Right renal pelvis (tissue), 4 donors: ENCODE measurements around the gene ZKSCAN5. TPM values are rescaled to one million over a fixed set of nuclear protein-coding genes. Genes with fewer than 3 reads are reported as not detected.
"Not testable (repeated sequence)": the region's sequence is repeated elsewhere in the genome, so short reads cannot be mapped to it uniquely, and the experiment has no call there.

Experiments used
- DNase-seq, 4 donors: peaks; one replicate each; pipeline ENCODE4 v3.0.0-alpha.2; 2013; ENCODE audit warnings: low read depth in 4 of 4, low spot score in 3 of 4, missing footprints in 1 of 4
- polyA plus RNA-seq, 4 donors: library from polyadenylated mRNA; unstranded; fragments of 120-200 nt; gene quantifications; one replicate each; pipeline ENCODE4 v1.2.1, GENCODE V29; 2013; ENCODE audit not compliant: insufficient read length in 4 of 4

ZKSCAN5 gene
- polyA plus RNA-seq, 4 donors, result 14.4 to 16.6 (median 16.3) TPM

GRCh38 chr7:99580778-99581332 is 76.4 kb downstream of the ZKSCAN5 start:
- DNase-seq, result not testable (repeated sequence)

Other genes with a start within 250 kb of the ZKSCAN5 start
- gene MYH16, start 231.8 kb upstream of the ZKSCAN5 start, polyA plus RNA-seq, result under 1 TPM in 3 of 4 donors, not detected in 1; 0.04 to 0.10 (median 0.06) TPM
- 100 to 1,000 TPM; 112 to 122 (median 116) TPM for gene ARPC1A, start 178.8 kb upstream of the ZKSCAN5 start, polyA plus RNA-seq
- 10 to 100 TPM; 30.6 to 42.7 (median 32.5) TPM for gene ARPC1B, start 129.9 kb upstream of the ZKSCAN5 start, polyA plus RNA-seq
- gene PDAP1, start 96.1 kb upstream of the ZKSCAN5 start, polyA plus RNA-seq, result 100 to 1,000 TPM; 132 to 154 (median 134) TPM
- gene BUD31, start 95.7 kb upstream of the ZKSCAN5 start, polyA plus RNA-seq, result 100 to 1,000 TPM; 113 to 123 (median 118) TPM
- gene PTCD1, start 65.9 kb upstream of the ZKSCAN5 start, polyA plus RNA-seq, result 1 to 10 TPM; 3.7 to 6.1 (median 4.5) TPM
- gene CPSF4, start 65.7 kb upstream of the ZKSCAN5 start, polyA plus RNA-seq, result 10 to 100 TPM; 30.3 to 31.5 (median 30.5) TPM
- gene ATP5MF, start 38.5 kb upstream of the ZKSCAN5 start, polyA plus RNA-seq, result 100 to 1,000 TPM; 400 to 442 (median 427) TPM
- 10 to 100 TPM; 23.1 to 31.5 (median 24.2) TPM for gene ZNF789, start 31.8 kb upstream of the ZKSCAN5 start, polyA plus RNA-seq
- gene ZNF394, start 4.4 kb upstream of the ZKSCAN5 start, polyA plus RNA-seq, result 10 to 100 TPM; 14.0 to 15.3 (median 14.4) TPM
- gene FAM200A, start 47.5 kb downstream of the ZKSCAN5 start, polyA plus RNA-seq, result 10 to 100 TPM; 15.8 to 18.3 (median 17.4) TPM
- 10 to 100 TPM; 65.7 to 81.6 (median 73.6) TPM for gene ZNF655, start 54.0 kb downstream of the ZKSCAN5 start, polyA plus RNA-seq
- 1 to 10 TPM; 1.5 to 2.8 (median 2.4) TPM for gene TMEM225B, start 93.6 kb downstream of the ZKSCAN5 start, polyA plus RNA-seq
- gene ZSCAN25, start 112.3 kb downstream of the ZKSCAN5 start, polyA plus RNA-seq, result 10 to 100 TPM; 18.2 to 20.9 (median 19.6) TPM
- 1 to 10 TPM; 1.2 to 2.0 (median 1.3) TPM for gene CYP3A5, start 175.3 kb downstream of the ZKSCAN5 start, polyA plus RNA-seq
- gene CYP3A7, start 230.5 kb downstream of the ZKSCAN5 start, polyA plus RNA-seq, result 1 to 10 TPM in 1 of 4 donors, under 1 TPM in 3; 0.28 to 1.2 (median 0.43) TPM